Duodenal mucosa (tissue), 2 donors: Measurements from ENCODE around the gene GABPB1.

Experiments
- H3K27ac ChIP-seq: one replicate; pipeline ENCODE4 v1.7.0; 2013; ENCODE audit warnings: low read depth, low read length
- H3K27me3 ChIP-seq, 2 donors: one replicate each; pipeline ENCODE4 v1.7.0; 2013; ENCODE audit warnings: low read length in 2 of 2, control low read depth in 1 of 2; ENCODE audit not compliant: insufficient read depth in 2 of 2, control insufficient read depth in 1 of 2
- H3K36me3 ChIP-seq, 2 donors: one replicate each; pipeline ENCODE4 v1.7.0; 2013; ENCODE audit warnings: low read length in 2 of 2, control low read depth in 1 of 2; ENCODE audit not compliant: insufficient read depth in 2 of 2, control insufficient read depth in 1 of 2
- H3K4me1 ChIP-seq, 2 donors: one replicate each; pipeline ENCODE4 v1.7.0; 2013; ENCODE audit warnings: low read length in 2 of 2, control low read depth in 1 of 2; ENCODE audit not compliant: insufficient read depth in 2 of 2, control insufficient read depth in 1 of 2
- H3K4me3 ChIP-seq, 2 donors: one replicate each; pipeline ENCODE4 v1.7.0; 2013; ENCODE audit warnings: low read length in 2 of 2, low read depth in 1 of 2
- H3K9ac ChIP-seq, 2 donors: one replicate each; pipeline ENCODE4 v1.7.0; 2013; ENCODE audit warnings: low read length in 2 of 2, low read depth in 1 of 2
- H3K9me3 ChIP-seq, 2 donors: one replicate each; pipeline ENCODE4 v1.7.0; 2013; ENCODE audit warnings: low read length in 2 of 2, control low read depth in 1 of 2; ENCODE audit not compliant: control insufficient read depth in 1 of 2

The GABPB1 gene

GRCh38 chr15:50233192-50233736 is 121.7 kb downstream of the GABPB1 start:
- Histone ChIP-seq H3K27me3 (no peaks in the 10 kb centered on the region), H3K4me1 (no peaks in the 10 kb centered on the region), H3K36me3 (no peaks in the 10 kb centered on the region), H3K9ac (no peak overlapping the region), H3K4me3 (no peak overlapping the region), H3K27ac (no peak overlapping the region), H3K9me3 (no peaks in the 10 kb centered on the region)

GRCh38 chr15:50232791-50233190 is 122.2 kb downstream of the GABPB1 start:
- Histone ChIP-seq H3K4me1 (no peaks in the 10 kb centered on the region), H3K4me3 (no peak overlapping the region), H3K9me3 (no peaks in the 10 kb centered on the region), H3K27ac (no peak overlapping the region), H3K9ac (no peak overlapping the region), H3K36me3 (no peaks in the 10 kb centered on the region), H3K27me3 (no peaks in the 10 kb centered on the region)

DNA sequence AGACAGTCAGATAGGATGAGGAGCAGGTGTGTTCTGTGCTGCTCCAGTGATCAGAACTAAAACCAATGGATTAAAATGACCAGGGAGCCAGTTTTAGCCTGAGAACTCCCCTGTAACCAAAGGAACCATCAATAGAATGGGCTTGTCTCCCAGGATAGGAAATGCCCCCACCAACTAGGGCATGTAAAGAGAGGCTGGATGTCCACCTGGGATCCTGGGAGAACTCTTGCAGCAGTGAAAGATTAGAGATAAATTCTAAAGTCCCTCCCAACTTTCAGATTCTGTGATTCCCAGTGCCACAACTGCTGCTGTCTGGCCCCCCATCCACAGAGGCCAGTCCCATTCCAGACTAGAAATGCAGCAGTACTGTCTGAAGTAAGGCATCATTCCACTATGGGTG is 123.2 kb downstream of the GABPB1 start:
- Histone ChIP-seq H3K9me3 (no peaks in the 10 kb centered on the region), H3K36me3 (peaks cover 0 to 5% of the 10 kb centered on the region in 2 donors), H3K4me1 (no peaks in the 10 kb centered on the region), H3K4me3 (no peak overlapping the region), H3K9ac (no peak overlapping the region), H3K27me3 (no peaks in the 10 kb centered on the region), H3K27ac (no peak overlapping the region)

DNA sequence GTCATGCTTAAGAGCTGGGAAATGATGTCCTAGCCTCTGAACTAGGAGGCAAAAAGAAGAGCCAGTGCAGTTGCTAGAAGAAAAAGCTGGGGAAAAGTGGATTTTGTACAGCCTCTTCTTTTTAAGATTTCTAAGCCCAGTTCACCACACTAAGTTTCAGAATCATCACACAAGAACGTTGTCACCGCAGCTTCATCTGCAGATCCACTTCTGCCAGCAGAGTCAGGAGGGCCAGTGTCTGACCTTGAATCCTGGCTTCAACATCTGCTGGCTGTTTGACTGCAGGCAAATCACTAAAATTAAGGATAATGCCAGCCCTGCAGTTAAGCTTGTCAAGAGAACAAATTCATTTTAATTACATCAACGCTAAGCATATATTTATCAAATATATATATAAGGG is 125.7 kb downstream of the GABPB1 start:
- no peak overlapping the region for H3K9ac ChIP-seq
- H3K27me3 ChIP-seq: no peaks in the 10 kb centered on the region
- H3K36me3 ChIP-seq: peaks cover 0 to 5% of the 10 kb centered on the region in 2 donors
- H3K27ac ChIP-seq: no peak overlapping the region
- H3K9me3 ChIP-seq: no peaks in the 10 kb centered on the region
- no peaks in the 10 kb centered on the region for H3K4me1 ChIP-seq
- no peak overlapping the region for H3K4me3 ChIP-seq

DNA sequence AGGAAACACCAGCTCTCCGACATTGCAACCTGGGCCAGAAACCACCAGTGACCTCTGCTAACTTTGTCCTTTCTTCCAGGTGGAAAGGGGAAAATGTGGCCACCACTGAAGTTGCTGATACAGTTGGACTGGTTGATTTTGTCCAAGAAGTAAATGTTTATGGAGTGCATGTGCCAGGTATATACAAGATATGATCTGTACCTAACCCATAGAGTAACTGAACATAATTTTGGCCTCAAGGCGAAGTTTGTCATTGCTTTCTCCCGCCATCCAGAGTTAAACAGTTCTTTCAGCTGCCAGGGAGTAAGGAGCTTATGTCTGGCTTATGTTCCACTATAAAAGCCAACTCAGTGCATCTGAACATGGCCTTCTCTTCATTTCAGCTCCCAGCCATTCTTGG is 126.1 kb downstream of the GABPB1 start:
- H3K36me3 ChIP-seq: peaks cover 0 to 5% of the 10 kb centered on the region in 2 donors
- no peak overlapping the region for H3K27ac ChIP-seq
- H3K4me1 ChIP-seq: no peaks in the 10 kb centered on the region
- H3K27me3 ChIP-seq: no peaks in the 10 kb centered on the region
- H3K9ac ChIP-seq: no peak overlapping the region
- no peaks in the 10 kb centered on the region for H3K9me3 ChIP-seq
- no peak overlapping the region for H3K4me3 ChIP-seq

GRCh38 chr15:50227076-50227475 is 127.9 kb downstream of the GABPB1 start:
- no peak overlapping the region for H3K27ac ChIP-seq
- H3K9me3 ChIP-seq: no peaks in the 10 kb centered on the region
- H3K4me1 ChIP-seq: no peaks in the 10 kb centered on the region
- H3K27me3 ChIP-seq: no peaks in the 10 kb centered on the region
- H3K4me3 ChIP-seq: no peak overlapping the region
- H3K36me3 ChIP-seq: peaks cover 0 to 5% of the 10 kb centered on the region in 2 donors
- no peak overlapping the region for H3K9ac ChIP-seq

DNA sequence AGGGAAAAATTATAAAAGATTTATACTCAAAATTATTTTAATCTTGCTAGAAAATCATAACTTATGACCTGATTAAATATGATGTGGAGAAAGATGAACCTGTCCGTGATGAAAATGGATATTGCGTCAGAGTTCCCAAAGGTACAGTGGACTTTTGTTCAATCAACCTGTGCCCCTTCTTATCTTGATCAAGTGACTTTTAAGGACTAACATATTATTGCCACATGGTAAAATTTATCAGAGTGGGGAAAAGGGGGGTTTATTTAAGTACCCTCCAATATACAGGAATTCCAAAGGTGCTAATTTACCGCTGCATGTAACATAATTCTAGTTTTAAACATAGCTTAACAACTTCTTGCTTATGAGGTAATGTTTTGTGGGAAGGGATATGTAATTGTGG is 129.1 kb downstream of the GABPB1 start:
- Histone ChIP-seq H3K36me3 (peaks cover 0 to 5% of the 10 kb centered on the region in 2 donors), H3K4me3 (no peak overlapping the region), H3K27ac (no peak overlapping the region), H3K4me1 (no peaks in the 10 kb centered on the region), H3K9me3 (no peaks in the 10 kb centered on the region), H3K27me3 (no peaks in the 10 kb centered on the region), H3K9ac (no peak overlapping the region)
